NCI-H524 (cell line): ENCODE results near the gene SPIN2A.
"Not testable (repeated sequence)": the region's sequence is repeated elsewhere in the genome, so short reads cannot be mapped to it uniquely, and the experiment has no call there.

Experiments used
- DNase-seq, 2 experiments: peaks; one replicate each; lab custom pipeline; 2025; lab: John Stamatoyannopoulos, UW

SPIN2A gene

DNA sequence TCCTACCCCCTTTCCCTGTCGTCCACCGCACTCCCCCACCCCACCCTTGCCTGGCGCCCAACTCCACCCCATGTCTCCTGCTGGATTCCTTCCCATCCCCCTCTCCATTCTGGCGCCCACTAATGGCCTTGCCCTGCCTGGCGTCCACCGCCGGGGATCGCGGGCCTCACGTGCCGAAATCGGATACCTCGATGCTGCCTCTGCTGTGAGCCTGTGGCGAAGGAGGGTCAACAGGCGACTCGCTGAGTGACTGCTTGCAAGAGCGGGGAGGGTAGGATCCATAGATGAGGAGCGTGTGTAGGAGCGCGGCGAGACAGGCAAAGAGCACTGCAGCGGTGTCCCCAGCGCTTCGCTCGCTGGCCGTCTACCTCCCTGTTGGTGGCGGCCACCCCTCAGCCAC, at the start of gene SPIN2A:
Gene SPIN2A (minus strand): TSS at position 325 of the 400 bp plus-strand sequence. CDS start 800 bp downstream, outside the sequence.
- not testable (repeated sequence) for DNase-seq

DNA sequence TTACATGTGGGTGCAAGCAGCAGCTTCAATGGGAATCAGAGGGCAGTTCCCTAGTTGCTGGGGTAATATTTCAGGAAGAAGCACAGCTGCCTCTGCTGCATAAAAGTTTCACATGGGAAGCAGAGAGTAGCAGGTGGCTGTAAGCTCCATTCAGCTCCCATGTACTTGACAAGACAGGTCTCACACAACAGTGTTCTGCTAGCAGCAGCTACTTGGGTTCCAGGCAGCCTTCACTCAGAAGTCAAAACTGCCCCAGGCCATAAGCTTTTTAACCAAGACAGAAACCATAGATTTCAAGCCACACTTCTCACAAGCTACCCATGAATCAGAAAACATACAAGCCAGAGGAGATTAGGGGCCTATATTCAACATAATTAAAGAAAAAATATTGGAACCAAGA, 41.4 kb upstream of the SPIN2A start:
- no peak for DNase-seq

DNA sequence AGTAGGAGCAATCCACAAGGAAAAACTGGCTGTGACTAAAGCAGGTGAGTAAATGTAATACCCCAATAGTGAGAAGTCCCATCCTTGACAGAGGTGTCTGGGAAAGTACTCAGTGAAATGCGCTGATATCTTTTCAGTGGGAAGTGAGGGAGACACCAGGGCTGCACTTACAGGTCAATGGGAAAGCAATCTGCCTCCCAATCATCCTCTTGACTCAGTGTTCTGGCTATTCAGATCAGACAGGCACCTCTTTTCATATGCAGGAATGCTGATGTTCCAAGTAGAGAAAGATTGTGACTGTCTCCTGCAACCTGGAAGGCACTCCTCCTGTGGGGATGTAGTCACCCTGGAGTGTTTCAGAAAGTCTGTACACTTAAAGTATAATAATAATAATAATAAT, 39.9 kb upstream of the SPIN2A start:
- DNase-seq, result no peak

DNA sequence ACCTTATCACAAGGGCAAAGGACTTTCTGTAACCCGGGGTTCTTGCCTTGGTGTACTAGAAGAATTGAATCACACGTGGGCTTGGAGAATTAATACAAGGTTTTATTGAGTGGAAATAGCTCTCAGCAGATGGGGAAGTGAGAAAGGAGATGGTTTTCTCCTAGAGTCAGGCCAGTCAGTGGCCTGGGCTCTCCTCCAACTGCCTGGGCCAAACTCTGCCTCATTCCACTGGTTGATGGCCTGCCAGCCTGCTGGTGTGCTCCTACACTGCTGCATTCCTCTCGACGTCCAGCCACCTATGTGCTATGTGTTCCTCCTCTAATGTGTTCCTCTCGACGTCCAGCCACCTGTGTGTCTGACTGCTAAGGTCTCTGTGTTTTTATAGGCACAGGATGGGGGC, 35.3 kb upstream of the SPIN2A start:
- DNase-seq, result no peak

DNA sequence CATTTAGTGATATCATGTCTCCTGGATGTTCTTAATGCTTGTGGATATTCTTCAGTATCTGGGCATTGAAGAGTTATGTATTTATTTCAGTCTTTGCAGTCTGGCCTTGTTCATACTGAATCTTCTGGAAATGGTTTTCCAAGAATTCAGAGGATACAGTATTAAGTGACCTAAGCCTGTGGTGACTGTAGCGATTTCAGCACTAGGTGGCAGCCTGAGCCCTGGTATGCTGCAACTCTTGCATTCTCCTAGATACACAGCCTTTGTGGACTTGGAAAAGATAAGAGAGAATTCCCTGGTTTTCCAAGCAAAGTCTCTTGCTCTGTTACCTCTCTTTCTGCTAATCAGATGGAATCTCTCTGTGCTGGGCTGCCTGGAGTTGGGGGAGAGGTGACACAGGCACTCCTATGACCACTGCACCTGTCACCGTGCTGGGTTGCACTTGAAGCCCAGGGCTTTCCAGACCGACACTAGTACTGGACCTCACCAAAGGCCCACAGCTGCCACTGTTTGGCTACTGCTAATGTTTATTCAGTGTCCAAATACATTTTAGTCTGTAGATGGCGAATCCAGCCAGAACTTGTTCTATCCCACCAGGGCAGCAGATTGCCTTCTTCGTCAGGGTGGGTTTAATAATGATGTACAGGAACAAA, 19.3 kb upstream of the SPIN2A start:
- peak in 1 of 2 experiments; percentile 38 for DNase-seq

DNA sequence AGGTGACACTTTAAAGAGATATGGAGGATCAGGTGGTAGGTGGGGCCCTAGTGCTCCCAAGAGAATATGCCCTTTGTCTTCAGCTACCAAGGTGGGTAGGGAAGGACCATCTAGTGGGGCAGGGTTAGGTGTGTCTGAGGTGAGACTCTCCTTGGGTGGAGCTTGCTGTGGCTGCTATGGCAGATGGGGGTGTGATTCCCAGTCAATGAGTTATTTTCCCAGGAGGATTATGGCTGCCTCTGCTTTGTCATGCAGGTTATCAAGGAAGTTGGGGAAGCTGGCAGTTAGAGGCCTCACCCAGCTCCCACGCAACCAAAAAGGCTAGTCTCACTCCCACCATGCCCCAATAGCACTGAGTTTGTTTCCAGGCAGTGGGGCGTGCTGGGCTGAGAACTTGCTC, 18.0 kb upstream of the SPIN2A start:
- no peak for DNase-seq

DNA sequence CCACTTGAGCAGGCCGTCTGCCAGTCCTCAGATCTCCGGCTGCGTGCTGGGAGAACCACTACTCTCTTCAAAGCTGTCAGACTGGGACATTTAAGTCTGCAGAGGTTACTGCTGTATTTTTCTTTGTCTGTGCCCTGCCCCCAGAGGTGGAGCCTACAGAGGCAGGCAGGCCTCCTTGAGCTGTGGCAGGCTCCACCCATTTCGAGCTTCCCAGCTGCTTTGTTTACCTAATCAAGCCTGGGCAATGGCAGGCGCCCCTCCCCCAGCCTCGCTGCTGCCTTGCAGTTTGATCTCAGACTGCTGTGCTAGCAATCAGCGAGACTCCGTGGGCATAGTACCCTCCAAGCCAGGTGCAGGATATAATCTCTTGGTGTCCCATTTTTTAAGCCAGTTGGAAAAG, 15.0 kb upstream of the SPIN2A start:
- not testable (repeated sequence) for DNase-seq

DNA sequence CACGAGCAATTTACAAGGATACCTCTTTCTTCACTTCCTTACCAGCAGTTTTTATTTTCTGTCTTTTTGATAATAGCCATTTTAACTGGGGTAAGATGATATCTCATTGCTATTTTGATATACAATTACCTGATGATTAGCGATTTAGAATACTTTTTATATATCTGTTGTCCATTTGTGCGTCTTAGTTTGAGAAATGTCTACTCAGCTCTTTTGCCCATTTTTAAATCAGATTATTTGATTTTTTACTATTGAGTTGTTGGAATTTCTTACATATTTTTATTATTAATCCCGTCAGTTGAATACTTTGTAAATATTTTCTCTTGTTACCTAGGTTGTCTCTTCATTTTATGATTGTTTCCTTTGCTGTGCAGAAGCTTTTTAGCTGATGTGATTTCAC, 1.5 kb upstream of the SPIN2A start:
- no peak for DNase-seq

DNA sequence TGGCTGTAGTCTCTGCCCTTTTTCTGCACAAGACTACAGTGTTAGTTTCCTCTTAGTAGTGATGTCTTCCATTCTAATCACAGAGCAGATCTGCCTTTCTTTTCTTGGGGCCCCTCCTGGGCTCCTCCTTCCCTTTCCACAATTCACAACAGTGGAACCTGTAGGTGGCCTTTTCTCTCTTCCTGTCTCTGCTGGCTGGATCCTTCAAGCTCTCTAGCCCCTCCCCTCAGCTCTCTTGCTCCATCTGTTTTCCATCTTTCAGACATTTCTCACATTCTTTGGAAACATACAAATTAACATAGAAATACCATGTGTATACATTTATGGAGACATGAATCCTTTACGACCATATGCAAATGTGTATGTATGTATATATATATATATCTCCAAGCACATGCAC, 304 bp upstream of the SPIN2A start:
- no peak for DNase-seq

DNA sequence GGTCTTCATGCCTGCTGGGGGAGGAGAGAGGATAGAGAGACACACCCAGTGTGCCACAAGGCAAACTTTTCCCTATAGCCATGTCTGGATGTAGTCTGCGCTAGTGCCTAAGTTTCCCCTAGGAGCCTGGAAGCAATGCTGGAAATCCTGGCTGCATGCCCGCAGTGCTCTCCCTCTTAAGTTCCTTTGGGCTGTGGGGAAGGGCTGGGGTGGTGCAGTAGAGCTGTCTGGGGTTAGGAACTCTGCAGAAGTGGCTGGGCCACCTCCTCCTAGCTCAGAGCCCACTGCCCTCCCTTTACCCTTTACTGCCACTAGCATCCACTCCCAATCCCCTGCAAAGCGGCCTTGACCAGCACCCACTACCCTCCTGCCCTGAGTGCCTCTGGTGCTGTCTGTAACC, 608 bp downstream of the SPIN2A start:
- DNase-seq, result not testable (repeated sequence)

DNA sequence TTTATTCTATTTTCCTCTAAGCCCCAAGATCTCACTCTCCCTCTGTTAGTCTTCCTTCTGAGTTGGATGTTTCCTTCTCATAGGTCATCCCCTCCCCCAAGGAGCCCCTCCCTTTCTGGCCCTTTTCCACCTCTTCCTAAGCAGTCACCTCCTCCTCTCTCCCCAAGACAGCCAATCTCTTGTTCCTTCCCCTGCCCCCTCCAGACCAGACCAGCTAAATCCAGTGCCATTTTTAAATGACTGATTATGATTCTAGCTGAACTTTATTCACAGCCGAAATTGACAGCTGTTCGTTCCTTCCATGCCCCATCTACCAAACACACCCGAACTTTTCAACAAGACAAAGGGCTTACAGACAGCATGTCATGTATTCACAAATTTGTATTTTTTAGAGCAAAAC, 1.9 kb downstream of the SPIN2A start:
- DNase-seq, result no peak

DNA sequence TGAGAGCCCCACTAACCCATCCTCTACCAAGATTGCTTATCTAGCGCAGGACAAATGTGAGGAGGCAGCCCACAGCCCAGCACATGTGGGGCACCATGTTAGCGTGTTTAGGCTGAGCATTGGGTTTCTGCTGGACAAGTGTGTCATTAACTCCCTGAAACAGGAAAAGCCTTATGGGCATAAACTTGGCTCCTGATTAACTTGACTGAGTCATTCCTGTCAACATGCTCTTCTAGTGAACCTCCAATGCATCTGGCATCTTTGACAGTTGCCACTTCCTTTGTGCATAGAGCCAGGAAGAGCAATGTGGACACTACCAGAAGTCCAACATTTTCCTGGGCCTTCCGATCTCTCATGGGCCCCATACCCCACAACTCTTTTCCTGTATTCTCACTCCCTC, 2.5 kb downstream of the SPIN2A start:
- no peak for DNase-seq

DNA sequence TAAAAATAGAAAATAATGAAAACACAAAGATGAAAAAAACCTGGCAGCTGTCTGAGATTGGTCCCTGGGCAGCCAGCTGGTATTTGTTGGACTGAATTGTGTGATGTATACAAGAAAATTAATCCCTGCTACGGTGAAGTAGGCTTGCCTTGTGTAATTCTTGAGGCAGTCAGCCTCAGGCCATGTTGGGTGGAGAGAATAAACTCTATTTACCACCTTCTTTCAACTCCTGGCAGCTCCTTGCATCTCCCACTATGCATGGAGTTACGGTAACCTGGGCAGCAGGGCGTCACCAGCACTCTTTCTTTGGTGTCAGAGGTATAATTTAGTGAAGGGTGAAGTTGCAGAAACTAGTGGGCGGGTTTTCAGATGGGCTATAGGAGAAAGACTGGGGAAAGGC, 3.5 kb downstream of the SPIN2A start:
- no peak for DNase-seq

DNA sequence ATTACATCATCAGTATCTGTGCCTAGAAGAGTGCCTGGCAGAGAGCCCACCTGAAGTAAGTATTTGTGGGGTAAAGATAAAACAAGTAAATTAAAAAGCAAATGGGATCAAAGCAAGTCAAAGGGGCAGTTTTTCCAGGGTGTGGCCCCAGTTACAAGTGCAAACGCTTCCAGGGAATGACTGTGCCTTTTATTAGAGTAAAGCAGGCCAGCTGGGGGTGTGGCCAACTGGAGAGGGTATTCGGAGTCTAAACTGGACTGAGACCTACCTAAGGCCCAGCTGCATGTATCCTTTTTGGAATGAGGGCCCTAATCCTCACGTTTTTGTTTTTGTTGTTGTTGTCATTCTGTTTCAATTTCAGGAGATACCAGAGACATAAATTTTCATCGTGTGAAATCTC, 3.9 kb downstream of the SPIN2A start:
- not testable (repeated sequence) for DNase-seq

DNA sequence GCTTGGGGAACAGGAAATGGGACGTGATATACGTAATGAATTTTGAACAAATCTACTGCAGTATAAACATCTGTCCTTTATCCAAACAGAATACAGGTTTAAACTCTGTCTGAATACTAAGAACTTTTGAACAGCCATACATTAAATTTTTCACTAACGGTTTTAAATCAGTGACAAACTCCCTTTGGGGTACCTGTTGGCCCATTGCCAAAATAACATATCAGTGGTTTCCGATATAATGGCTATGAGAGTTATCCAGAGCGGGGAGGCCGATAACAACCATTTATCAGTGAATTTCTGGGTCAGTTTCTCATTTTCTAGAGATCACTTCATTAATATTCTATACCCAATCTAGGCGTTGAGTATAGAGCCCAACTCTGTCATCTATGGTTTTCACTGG, 5.2 kb downstream of the SPIN2A start:
- no peak for DNase-seq

DNA sequence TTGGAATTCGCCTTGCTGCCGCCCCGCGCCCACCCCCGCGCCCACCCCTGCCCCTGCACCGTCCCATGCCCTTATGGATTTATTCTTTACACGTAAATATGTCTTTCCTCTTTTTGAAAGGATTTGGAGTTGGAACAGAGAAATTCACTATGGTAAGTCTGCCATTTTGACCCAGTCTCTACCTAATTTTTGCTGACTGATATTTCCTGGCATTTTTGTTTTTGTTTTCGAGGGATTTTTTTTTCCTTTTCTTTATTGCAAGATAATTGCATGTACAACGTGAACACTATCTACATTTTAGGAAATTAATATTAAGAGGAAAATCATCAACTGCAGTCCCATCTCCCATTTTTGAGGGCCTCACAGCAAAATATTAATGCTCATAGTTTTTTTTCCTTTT, 15.4 kb downstream of the SPIN2A start:
- DNase-seq, result no peak

DNA sequence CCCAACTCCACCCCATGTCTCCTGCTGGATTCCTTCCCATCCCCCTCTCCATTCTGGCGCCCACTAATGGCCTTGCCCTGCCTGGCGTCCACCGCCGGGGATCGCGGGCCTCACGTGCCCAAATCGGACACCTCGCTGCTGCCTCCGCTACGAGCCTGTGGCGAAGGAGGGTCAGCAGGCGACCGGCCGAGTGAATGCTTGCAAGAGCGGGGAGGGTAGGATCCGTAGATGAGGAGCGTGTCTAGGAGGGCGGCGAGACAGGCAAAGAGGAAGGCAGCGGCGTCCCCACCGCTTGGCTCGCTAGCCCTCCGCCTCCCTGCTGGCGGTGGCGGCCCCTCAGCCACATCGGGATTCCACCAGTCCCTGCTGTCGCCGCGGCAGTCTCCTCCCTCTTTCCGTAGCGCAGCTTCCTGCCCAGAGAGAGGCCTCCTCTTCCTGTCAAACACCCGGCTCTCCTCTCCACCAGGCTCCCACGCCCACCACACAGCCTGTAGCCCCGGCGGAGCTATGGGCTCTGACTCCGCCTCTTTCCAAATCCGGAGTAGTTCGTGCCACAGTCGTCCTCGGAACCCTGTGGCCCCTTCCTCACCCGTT, 15.9 kb downstream of the SPIN2A start, which contains the start of gene SPIN2B:
Gene SPIN2B (minus strand): TSS at position 387 of the 594 bp plus-strand sequence.
- DNase-seq, result peak; percentile 94 to 95

DNA sequence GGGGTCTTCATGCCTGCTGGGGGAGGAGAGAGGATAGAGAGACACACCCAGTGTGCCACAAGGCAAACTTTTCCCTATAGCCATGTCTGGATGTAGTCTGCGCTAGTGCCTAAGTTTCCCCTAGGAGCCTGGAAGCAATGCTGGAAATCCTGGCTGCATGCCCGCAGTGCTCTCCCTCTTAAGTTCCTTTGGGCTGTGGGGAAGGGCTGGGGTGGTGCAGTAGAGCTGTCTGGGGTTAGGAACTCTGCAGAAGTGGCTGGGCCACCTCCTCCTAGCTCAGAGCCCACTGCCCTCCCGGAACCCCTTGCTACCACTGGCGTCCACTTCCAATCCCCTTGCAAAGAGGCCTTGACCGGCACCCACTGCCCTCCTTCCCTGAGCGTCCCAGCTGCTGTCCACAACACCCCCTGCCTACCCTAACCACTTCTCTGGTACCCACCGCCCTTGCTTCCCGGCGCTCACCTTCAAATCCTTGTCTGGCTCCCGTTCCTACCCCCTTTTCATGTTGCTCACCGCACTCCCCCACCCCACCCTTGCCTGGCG, 16.5 kb downstream of the SPIN2A start:
- not testable (repeated sequence) for DNase-seq

DNA sequence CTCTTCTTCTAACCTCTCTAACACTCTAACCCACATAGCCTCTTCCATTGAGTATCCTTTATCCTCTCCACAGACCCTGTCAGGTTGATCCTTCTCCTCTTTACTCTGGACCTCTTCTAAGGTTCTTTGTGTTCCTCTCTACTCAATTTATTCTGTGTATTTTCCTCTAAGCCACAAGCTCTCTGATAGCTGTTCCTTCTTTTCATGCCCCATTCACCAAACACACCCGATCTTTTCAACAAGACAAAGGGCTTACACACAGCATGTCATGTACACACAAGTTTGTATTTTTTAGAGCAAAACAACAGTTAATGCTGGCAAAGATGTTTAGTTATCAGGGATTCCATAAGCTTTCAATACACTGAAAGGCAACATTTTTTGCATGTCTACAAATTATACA, 17.8 kb downstream of the SPIN2A start:
- no peak for DNase-seq

DNA sequence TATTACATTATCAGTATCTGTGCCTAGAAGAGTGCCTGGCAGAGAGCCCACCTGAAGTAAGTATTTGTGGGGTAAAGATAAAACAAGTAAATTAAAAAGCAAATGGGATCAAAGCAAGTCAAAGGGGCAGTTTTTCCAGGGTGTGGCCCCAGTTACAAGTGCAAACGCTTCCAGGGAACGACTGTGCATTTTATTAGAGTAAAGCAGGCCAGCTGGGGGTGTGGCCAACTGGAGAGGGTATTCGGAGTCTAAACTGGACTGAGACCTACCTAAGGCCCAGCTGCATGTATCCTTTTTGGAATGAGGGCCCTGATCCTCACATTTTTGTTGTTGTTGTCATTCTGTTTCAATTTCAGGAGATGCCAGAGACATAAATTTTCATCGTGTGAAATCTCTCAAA, 19.6 kb downstream of the SPIN2A start:
- not testable (repeated sequence) for DNase-seq

DNA sequence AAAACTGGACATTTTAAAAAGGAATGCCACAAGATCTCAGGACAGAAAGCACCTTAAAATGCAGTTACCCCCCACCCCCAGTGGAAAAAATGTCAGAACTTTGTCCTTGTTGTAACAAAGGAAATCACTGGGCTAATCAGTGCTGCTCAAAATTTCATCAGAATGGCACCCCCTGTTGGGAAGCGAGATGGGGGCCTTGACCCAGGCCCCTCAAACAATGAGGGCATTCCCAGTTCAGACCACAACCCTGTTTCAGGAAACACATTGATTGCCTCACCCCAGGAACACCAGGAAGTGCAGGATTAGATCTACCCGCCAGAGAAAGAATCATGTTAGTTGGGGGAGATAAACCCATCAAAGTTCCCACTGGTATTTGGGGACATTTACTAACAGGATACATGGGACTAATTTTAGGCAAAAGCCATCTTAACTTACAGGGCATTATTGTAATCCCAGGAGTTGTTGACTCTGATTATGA, 32.2 kb downstream of the SPIN2A start:
- DNase-seq, result no peak

DNA sequence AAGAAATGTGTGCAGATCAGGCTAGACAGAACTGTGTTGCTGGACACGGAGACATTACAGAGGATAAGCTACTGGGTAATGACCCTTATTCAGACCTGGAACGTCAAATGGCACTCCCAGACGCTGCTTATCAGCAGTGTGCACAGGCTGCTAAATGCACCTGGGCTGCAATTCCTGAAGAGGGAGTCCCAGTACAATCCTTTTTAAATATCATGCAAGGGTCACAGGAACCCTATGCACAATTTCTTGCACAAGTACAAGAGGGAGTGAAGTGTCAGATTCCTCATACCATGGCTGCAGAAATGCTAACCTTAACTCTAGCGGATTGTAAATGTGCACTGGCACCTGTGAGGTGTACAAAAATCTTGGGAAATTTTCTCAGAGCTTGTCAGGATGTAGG, 32.8 kb downstream of the SPIN2A start:
- no peak for DNase-seq

DNA sequence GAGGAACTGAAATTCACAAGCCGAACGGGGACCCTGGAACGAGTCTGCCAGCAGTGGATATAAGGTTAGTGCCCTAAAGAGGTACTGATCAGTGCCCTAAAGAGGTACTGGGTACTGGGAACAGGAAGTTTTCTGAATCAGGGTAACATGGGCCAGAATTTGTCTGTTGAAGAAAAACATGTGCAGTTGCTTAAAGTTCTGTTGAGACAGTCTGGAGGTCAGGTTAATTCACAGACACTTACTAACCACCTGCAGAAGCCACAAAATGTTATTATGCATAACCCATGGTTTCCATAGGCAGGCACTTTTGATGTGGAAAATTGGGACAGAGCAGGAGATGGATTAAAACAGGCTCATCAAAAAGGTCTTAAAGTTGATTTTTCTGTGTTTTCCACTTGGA, 33.7 kb downstream of the SPIN2A start:
- DNase-seq, result no peak

DNA sequence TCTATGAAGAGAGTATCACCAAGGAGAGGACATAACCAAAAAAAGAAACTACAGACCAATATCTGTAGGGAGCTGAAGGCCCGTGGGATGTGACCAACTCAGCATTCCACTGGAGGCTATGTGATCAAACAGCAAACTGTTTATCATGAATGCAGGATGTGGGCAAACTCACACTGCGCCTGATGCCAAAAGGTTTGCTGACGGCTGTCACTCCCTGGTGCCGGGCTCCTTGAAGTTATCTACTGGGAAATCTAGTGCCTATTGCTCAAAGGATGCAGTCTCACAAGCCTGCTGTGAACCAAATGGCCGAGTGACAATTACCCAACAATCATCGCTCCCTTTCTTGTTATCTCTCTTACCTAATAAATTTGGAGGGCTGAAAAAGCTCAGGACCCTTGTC, 34.3 kb downstream of the SPIN2A start:
- not testable (repeated sequence) for DNase-seq
